Aortic smooth muscle cell (primary cell): ENCODE data around the gene ELF1. TPM values are rescaled to one million over a fixed set of nuclear protein-coding genes. Genes with fewer than 3 reads are reported as not detected.

Source experiments
- total RNA-seq: library from RNA; depleted of rRNA; stranded (reverse); fragments of >200 nt; gene quantifications from 2 replicates; pipeline ENCODE4 v1.2.3, GENCODE V29; 2014

Gene ELF1
- 30.9 and 34.6 TPM in 2 replicates for total RNA-seq

DNA sequence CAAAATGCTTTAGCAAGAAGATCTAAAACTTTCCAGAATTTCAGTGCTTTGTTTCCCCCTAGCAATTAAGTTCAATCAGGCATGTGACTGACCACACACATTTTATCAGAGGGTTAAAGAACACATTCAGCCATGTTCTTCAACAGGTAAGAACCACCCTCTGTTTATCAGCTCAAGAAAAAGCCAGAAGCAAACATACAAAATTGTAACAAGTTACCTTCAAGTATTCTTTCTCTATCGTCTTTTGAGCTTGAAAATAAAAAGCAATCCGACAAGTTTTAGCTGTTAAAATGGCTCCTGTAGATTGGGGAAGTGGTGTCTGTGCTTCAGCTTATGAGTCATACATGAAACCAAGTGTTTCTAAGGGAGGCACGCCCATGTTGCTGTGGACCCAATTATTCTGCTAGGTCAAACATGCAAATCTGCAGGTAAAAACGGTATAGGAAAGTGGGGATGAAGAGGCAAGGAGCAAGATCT is at the start of gene ELF1:
Gene ELF1 (minus strand): TSS at position 306 of the 477 bp plus-strand sequence. CDS start 37,262 bp downstream, outside the sequence.

GRCh38 chr13:41061075-41061913 is 42.2 kb upstream of the ELF1 start, which contains the start of gene WBP4:
TSS of gene WBP4 (plus strand) at chr13:41061509. CDS start at chr13:41061674, 165 bp downstream.

Other genes starting within 250 kb of the ELF1 start
- 12.8 and 13.9 TPM in 2 replicates for gene MRPS31, start 248.1 kb downstream of the ELF1 start, total RNA-seq
- 10.3 and 17.4 TPM in 2 replicates for gene SLC25A15, start 229.7 kb downstream of the ELF1 start, total RNA-seq
- 8.6 and 9.2 TPM in 2 replicates for gene WBP4, start 42.2 kb upstream of the ELF1 start, total RNA-seq
- 7.1 and 7.8 TPM in 2 replicates for gene KBTBD6, start 113.5 kb upstream of the ELF1 start, total RNA-seq
- gene KBTBD7, start 175.3 kb upstream of the ELF1 start, total RNA-seq = 7.0 and 8.1 TPM in 2 replicates
- 9.8 and 11.0 TPM in 2 replicates for gene MTRF1, start 244.3 kb upstream of the ELF1 start, total RNA-seq